H1 (cell line): ENCODE results near the gene ATP6V1F.

Experiments
- ATF2 ChIP-seq: IDR thresholded peaks from 2 replicates; pipeline ENCODE4 v1.6.1; 2012; ENCODE audit warnings: low read length, inconsistent platforms
- ATF3 ChIP-seq: IDR thresholded peaks from 2 replicates; pipeline ENCODE4 v1.6.1; 2011; ENCODE audit warnings: low read depth, mild to moderate bottlenecking, low read length; ENCODE audit not compliant: insufficient read depth
- BCL11A ChIP-seq, 2 experiments: IDR thresholded peaks; one replicate each; pipeline ENCODE4 v1.6.1; 2011; ENCODE audit warnings: low read depth in 2 of 2, low read length in 2 of 2, mild to moderate bottlenecking in 2 of 2
- CTCF ChIP-seq, 3 experiments: IDR thresholded peaks; 1 replicate in 2 of 3; 2 replicates in 1 of 3; pipeline versions ENCODE4 v1.5.1 to v1.6.1; 2011; ENCODE audit warnings: low read length in 3 of 3, mild to moderate bottlenecking in 3 of 3, inconsistent platforms in 2 of 3, low read depth in 1 of 3, moderate library complexity in 1 of 3; ENCODE audit not compliant: insufficient read depth in 1 of 3; ENCODE audit errors: control extremely low read depth in 1 of 3
- E2F6 ChIP-seq: IDR thresholded peaks from 2 replicates; pipeline ENCODE4 v1.6.1; 2012; ENCODE audit warnings: inconsistent platforms
- EP300 ChIP-seq, 2 experiments: IDR thresholded peaks; 1 replicate in 1 of 2; 2 replicates in 1 of 2; pipeline ENCODE4 v1.6.1; 2011 to 2012; ENCODE audit warnings: low read depth in 2 of 2, low read length in 2 of 2, mild to moderate bottlenecking in 2 of 2, borderline replicate concordance in 1 of 2, inconsistent platforms in 1 of 2, moderate library complexity in 1 of 2
- HDAC2 ChIP-seq, 2 experiments: fragments of 300-600 bp in 1 of 2; sonication (generic) in 1 of 2; IDR thresholded peaks; 2 replicates each; pipeline ENCODE4 v1.6.1; 2011 to 2012; ENCODE audit warnings: low read depth in 2 of 2, low read length in 2 of 2, mild to moderate bottlenecking in 2 of 2, moderate library complexity in 2 of 2, borderline replicate concordance in 1 of 2, inconsistent platforms in 1 of 2
- JUND ChIP-seq: IDR thresholded peaks from 2 replicates; pipeline ENCODE4 v1.6.1; 2011; ENCODE audit warnings: mild to moderate bottlenecking, improper control_type of control experiment, low read length
- POLR2A ChIP-seq, 2 experiments: IDR thresholded peaks; 1 replicate in 1 of 2; 2 replicates in 1 of 2; pipeline ENCODE4 v1.6.1; 2011; ENCODE audit warnings: low read depth in 2 of 2, low read length in 2 of 2, mild to moderate bottlenecking in 2 of 2; ENCODE audit errors: control extremely low read depth in 1 of 2
- TAF1 ChIP-seq: IDR thresholded peaks from 2 replicates; pipeline ENCODE4 v1.6.1; 2011; ENCODE audit warnings: mild to moderate bottlenecking, low read depth, low read length

GRCh38 chr7:128826512-128826911 is 36.1 kb upstream of the ATP6V1F start:
- TF ChIP-seq POLR2A (IDR thresholded peaks at IDR 0.05; ENCODE audit: control extremely low read depth in 1 of 2, low read depth in 2 of 2, low read length in 2 of 2) (no peak), CTCF (IDR thresholded peaks at IDR 0.05; ENCODE audit: control extremely low read depth in 1 of 3, insufficient read depth in 1 of 3, low read depth in 1 of 3, low read length in 3 of 3) (no peak), EP300 (IDR thresholded peaks at IDR 0.05; ENCODE audit: borderline replicate concordance in 1 of 2, low read depth in 2 of 2, low read length in 2 of 2) (no peak), JUND (no peak), HDAC2 (IDR thresholded peaks at IDR 0.05; ENCODE audit: borderline replicate concordance in 1 of 2, low read depth in 2 of 2, low read length in 2 of 2) (no peak), TAF1 (no peak), BCL11A (IDR thresholded peaks at IDR 0.05; ENCODE audit: low read depth in 2 of 2, low read length in 2 of 2) (no peak), ATF2 (no peak), ATF3 (no peak), E2F6 (no peak)
